K562 (cell line): Measurements from ENCODE around the gene ZMPSTE24. TPM values are rescaled to one million over a fixed set of nuclear protein-coding genes. Genes with fewer than 3 reads are reported as not detected.

Experiments
- AFF4 ChIP-seq: sonication (generic); formaldehyde crosslinking; IDR thresholded peaks from 2 replicates; pipeline ENCODE4 v1.8.0; 2023; ENCODE audit warnings: mild to moderate bottlenecking, missing genetic modification reagents
- FOXJ2 ChIP-seq: fragments of 200-800 bp; sonication (Bioruptor generic); IDR thresholded peaks from 2 replicates; pipeline ENCODE4 v1.6.1; 2016; ENCODE audit warnings: missing genetic modification characterization, missing compliant biosample characterization
- KDM1A ChIP-seq, 2 experiments: fragments of 450-650 bp; IDR thresholded peaks; 2 replicates each; pipeline ENCODE4 v1.6.1; 2016; ENCODE audit warnings: mild to moderate bottlenecking in 2 of 2
- KLF16 ChIP-seq: IDR thresholded peaks from 2 replicates; pipeline ENCODE4 v1.6.1; 2016; ENCODE audit warnings: antibody characterized with exemption
- POLR2AphosphoS5 ChIP-seq: IDR thresholded peaks from 2 replicates; pipeline ENCODE4 v1.6.1; 2011; ENCODE audit warnings: mild to moderate bottlenecking, low read depth, low read length, moderate library complexity; ENCODE audit not compliant: control insufficient read depth, insufficient read depth
- REST ChIP-seq, 2 experiments: fragments of 450-650 bp; formaldehyde crosslinking in 1 of 2; IDR thresholded peaks; 2 replicates each; pipeline versions ENCODE4 v1.4.0 to v1.6.1; 2014 to 2020; ENCODE audit warnings: mild to moderate bottlenecking in 2 of 2, borderline replicate concordance in 1 of 2, low read depth in 1 of 2
- SMARCA4 ChIP-seq: fragments of 450-650 bp; IDR thresholded peaks from 2 replicates; pipeline ENCODE4 v1.6.1; 2016
- SOX6 ChIP-seq: fragments of 450-650 bp; IDR thresholded peaks from 2 replicates; pipeline ENCODE4 v1.6.1; 2014; ENCODE audit warnings: mild to moderate bottlenecking
- XRCC5 ChIP-seq: fragments of 200-400 bp; formaldehyde crosslinking; IDR thresholded peaks from 2 replicates; pipeline ENCODE4 v1.6.1; 2017; ENCODE audit warnings: low read depth, mild to moderate bottlenecking, low read length
- ZNF274 ChIP-seq: IDR thresholded peaks from 2 replicates; pipeline ENCODE4 v1.6.1; 2011; ENCODE audit warnings: low read depth, mild to moderate bottlenecking, low read length, moderate library complexity, borderline replicate concordance
- polyA plus RNA-seq, 8 experiments: library from polyadenylated mRNA; depleted of rRNA in 4 of 8; stranded (reverse) in 5 of 8; unstranded in 3 of 8; fragments of >200 nt; fragmentation: Nextera tagmentation in 2 of 8; fragmentation: Illumina TruSeq in 1 of 8; extraction: Ambion mirVana in 2 of 8; extraction: Trizol in 1 of 8; gene quantifications; 2 replicates each; pipeline versions ENCODE4 v1.2.1 to v1.2.3, GENCODE V29; 2011 to 2014; ENCODE audit warnings: inconsistent platforms in 1 of 8, missing spikeins in 1 of 8
- total RNA-seq, 7 experiments: library from RNA; depleted of rRNA in 6 of 7; stranded (reverse); fragments of >200 nt in 6 of 7; fragmentation: Illumina TruSeq in 2 of 7; extraction: Trizol in 2 of 7; gene quantifications; 2 replicates each; pipeline versions ENCODE4 v1.2.1 to v1.2.3, GENCODE V29; 2011 to 2021; ENCODE audit warnings: low replicate concordance in 1 of 7
- TF ChIP-seq, protein P1 (sequence below): fragments of 450-650 bp; formaldehyde crosslinking; IDR thresholded peaks from 2 replicates; pipeline ENCODE4 v1.4.0; 2022; ENCODE audit warnings: missing genetic modification characterization
- TF ChIP-seq, protein P2 (sequence below): fragments of 250-450 bp; sonication (Bioruptor Pico); IDR thresholded peaks from 2 replicates; pipeline ENCODE4 v1.5.0; 2020; ENCODE audit warnings: mild to moderate bottlenecking

Gene ZMPSTE24
- total and polyA plus RNA-seq, 9 of the 15 experiments (the other 6 are each of a cell fraction or from before 2014, with no cell fraction given): 30.7 to 75.9 (median 64.3) TPM

- TF ChIP-seq REST (IDR thresholded peaks at IDR 0.05; ENCODE audit: borderline replicate concordance) (peak; percentile 32; the same call in 1 of the 2 replicates), REST (CRISPR knock-in tag; IDR thresholded peaks at IDR 0.05; ENCODE audit: low read depth) (no peak), AFF4 (CRISPR knock-in tag) (no peak), KDM1A (IDR thresholded peaks at IDR 0.05) (0 out of 4 replicates have a peak, but pooled peaks have one; percentile 50), KLF16 (peak; percentile 80), POLR2AphosphoS5 (peak; percentile 77), SMARCA4 (peak; percentile 86), SOX6 (peak; percentile 45; the same call in 1 of the 2 replicates), XRCC5 (no peak), FOXJ2 (tag) (peak; percentile 52; the same call in 1 of the 2 replicates), ZNF274 (no peak)
- TF ChIP-seq, protein P1, sequence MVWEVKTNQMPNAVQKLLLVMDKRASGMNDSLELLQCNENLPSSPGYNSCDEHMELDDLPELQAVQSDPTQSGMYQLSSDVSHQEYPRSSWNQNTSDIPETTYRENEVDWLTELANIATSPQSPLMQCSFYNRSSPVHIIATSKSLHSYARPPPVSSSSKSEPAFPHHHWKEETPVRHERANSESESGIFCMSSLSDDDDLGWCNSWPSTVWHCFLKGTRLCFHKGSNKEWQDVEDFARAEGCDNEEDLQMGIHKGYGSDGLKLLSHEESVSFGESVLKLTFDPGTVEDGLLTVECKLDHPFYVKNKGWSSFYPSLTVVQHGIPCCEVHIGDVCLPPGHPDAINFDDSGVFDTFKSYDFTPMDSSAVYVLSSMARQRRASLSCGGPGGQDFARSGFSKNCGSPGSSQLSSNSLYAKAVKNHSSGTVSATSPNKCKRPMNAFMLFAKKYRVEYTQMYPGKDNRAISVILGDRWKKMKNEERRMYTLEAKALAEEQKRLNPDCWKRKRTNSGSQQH (CRISPR knock-in tag): no peak
- TF ChIP-seq, protein P2, sequence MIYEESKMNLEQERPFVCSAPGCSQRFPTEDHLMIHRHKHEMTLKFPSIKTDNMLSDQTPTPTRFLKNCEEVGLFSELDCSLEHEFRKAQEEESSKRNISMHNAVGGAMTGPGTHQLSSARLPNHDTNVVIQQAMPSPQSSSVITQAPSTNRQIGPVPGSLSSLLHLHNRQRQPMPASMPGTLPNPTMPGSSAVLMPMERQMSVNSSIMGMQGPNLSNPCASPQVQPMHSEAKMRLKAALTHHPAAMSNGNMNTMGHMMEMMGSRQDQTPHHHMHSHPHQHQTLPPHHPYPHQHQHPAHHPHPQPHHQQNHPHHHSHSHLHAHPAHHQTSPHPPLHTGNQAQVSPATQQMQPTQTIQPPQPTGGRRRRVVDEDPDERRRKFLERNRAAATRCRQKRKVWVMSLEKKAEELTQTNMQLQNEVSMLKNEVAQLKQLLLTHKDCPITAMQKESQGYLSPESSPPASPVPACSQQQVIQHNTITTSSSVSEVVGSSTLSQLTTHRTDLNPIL: no peak
Observed at GRCh38 chr1:40221977-40222772, 35.9 kb upstream of the ZMPSTE24 start (continued).
